ENCODE results near the gene MYO10.

The MYO10 gene

DNA sequence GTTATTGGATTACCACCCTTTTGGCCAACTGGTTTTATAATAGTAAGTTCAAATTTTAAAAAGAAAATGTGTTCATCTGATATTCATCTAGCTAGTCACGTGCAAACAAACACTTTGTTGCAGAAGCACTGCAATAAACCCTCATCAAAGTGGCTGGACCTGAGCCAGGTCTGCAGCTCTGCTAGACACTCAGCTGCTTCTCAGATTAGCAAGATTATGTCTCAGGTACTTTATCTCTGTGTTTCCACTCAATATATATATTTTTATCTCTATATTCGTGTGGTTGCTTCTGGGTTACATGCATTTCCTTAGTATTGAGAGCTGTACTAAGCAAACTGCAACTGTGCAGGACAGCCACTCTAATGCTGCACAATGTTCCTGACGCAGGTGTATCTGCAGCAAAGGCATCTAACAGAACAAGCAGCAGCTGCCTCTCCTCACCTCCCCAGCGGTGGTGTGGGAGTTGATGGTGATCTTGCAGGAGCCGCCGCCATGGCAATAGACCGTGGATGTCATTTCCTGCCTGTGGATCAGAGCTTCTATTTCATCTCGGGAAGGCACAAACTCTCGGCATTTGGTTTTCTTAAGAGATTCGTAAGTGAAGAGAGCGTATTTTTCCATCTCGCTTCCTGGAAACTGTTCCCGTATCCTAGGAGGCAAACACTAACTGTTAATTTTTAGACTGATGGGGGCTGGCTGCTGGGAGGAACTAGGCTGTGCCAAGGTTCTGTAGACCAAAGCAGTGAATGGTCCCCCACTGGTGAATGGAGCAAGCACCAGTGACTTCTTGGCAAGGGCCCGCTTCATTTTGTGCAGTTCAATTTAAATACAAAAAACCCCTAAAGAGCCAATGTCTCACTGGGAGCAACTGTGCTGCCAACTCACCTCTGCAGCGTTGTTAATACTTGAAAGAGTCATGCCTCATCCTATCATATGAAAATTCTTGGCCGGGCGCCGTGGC, 262.6 kb downstream of the MYO10 start:
- TF ChIP-seq, protein P1, sequence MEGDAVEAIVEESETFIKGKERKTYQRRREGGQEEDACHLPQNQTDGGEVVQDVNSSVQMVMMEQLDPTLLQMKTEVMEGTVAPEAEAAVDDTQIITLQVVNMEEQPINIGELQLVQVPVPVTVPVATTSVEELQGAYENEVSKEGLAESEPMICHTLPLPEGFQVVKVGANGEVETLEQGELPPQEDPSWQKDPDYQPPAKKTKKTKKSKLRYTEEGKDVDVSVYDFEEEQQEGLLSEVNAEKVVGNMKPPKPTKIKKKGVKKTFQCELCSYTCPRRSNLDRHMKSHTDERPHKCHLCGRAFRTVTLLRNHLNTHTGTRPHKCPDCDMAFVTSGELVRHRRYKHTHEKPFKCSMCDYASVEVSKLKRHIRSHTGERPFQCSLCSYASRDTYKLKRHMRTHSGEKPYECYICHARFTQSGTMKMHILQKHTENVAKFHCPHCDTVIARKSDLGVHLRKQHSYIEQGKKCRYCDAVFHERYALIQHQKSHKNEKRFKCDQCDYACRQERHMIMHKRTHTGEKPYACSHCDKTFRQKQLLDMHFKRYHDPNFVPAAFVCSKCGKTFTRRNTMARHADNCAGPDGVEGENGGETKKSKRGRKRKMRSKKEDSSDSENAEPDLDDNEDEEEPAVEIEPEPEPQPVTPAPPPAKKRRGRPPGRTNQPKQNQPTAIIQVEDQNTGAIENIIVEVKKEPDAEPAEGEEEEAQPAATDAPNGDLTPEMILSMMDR (IDR thresholded peaks at IDR 0.05; ENCODE audit: low read depth, low read length, missing control alignments) = no peak
- H3K4me3 ChIP-seq (ENCODE audit: low read depth, low read length) = no peak overlapping the region
- DNase-seq (ENCODE audit: low read depth) = no peak

DNA sequence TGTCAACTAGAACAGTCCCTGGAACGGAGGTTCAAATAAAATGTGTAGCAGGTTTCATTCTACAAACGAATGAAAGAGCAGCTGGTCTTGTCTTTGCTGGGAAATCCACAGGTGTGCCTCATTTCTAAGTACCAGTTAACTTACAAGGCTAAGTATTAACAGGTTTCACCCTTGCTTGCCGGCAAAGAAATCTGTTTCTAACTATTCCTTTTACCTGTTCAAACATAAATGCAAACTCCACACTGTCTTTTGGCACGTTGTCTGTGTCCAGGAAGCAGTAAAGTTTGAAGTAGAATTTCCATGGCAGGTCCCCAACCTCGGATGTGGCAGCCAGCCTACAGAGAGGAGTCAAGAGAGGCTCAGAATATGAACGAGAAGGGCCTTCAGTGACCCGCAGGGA, 264.9 kb downstream of the MYO10 start:
- H3K4me3 ChIP-seq (ENCODE audit: low read depth, low read length) = no peak overlapping the region
- TF ChIP-seq, protein P1 (IDR thresholded peaks at IDR 0.05; ENCODE audit: low read depth, low read length, missing control alignments) = no peak
- no peak for DNase-seq (ENCODE audit: low read depth)

DNA sequence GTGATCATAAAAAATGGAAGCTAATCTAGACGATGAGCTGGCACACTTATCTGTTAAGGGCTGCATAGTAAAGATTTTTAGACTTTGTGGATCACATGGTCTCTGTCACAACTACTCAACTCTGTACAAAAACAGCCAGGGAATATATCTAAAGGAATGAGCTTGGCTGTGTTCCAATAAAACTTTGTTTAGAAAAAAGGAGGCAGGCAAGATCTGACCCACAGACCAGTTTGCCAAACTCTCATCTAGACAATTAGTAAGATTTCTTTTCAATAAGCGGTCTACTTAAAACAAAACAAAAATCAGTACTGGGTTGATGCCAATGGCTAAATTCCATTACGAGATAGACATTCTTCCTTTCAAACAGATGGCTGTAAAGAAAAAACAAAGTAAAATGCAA, 266.3 kb downstream of the MYO10 start:
- TF ChIP-seq, protein P1 (IDR thresholded peaks at IDR 0.05; ENCODE audit: low read depth, low read length, missing control alignments) = no peak
- DNase-seq (ENCODE audit: low read depth) = no peak
- H3K4me3 ChIP-seq (ENCODE audit: low read depth, low read length) = no peak overlapping the region

DNA sequence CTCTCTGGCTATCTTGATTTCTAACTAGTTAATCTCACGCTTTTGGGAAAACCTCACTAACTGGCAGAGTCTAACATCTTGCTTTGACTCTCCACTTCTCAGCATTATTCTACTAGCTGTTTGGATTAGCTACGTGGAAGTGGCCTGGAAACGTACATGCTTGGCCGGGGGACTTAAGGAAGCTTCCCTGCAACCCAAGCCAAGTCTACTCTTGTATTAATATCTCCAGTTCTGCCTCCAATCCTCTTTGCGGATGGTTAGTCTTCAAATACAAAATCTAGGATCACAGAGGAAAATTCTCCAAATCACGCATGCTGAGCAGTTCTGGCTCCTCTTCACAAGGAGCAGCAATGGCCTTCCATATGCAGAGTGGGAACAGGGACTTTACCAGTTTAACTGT, 267.5 kb downstream of the MYO10 start:
- no peak for DNase-seq (ENCODE audit: low read depth)
- no peak overlapping the region for H3K4me3 ChIP-seq (ENCODE audit: low read depth, low read length)
- TF ChIP-seq, protein P1 (IDR thresholded peaks at IDR 0.05; ENCODE audit: low read depth, low read length, missing control alignments) = no peak

DNA sequence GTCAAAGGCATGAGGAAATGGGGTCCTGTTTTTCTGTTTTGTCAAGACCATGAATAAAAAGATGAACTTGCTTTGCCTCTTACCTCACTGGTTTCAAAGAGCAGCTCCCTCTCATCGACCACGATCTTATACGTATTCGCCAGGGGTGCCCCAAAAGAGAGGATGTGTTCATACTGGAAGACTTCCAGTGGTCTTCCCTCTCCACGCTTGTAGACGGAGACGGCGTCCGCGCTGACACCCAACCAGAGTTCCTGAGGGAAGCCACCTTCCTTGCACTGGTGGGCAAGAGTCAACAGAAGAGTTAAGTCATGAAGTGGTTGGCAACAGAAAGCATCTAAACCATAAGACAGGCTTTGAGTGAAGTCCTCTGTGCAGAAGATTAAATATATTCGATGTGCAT, 267.9 kb downstream of the MYO10 start:
- TF ChIP-seq, protein P1 (IDR thresholded peaks at IDR 0.05; ENCODE audit: low read depth, low read length, missing control alignments) = no peak
- DNase-seq (ENCODE audit: low read depth) = no peak

DNA sequence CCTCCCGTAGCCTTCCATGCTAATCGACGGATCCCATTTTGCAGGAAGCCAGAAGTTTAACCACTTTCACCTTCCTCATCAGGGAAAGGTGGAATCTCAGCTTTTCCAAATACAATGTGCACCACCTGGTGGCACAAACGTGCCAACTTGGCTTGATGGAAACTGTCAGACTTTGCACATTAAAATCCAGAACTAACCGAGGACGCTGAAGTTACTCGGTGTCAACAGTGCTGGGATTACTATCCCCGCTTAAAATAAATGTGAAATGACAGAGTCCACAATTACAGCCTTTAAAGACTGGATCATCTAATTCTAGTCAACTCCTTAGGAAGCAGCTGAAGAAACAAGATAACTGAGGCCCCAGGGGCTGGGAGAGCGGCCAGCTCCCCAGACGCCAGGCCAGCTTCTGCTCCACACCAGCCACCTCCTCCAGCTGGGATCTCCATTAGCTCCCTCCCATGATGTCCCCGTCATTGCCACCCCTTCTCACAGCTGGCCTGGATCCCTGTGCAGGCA, 269.1 kb downstream of the MYO10 start:
- TF ChIP-seq, protein P1 (IDR thresholded peaks at IDR 0.05; ENCODE audit: low read depth, low read length, missing control alignments) = no peak
- no peak overlapping the region for H3K4me3 ChIP-seq (ENCODE audit: low read depth, low read length)
- DNase-seq (ENCODE audit: low read depth) = no peak

More for the DNA sequence above, 267.9 kb downstream of the MYO10 start:
- no peak overlapping the region for H3K4me3 ChIP-seq (ENCODE audit: low read depth, low read length)
